ENCODE measurements around the gene YY1.

- TF ChIP-seq POLR2A (IDR thresholded peaks at IDR 0.05): no peak
- TF ChIP-seq CTCF (IDR thresholded peaks at IDR 0.05): no peak
Measured at GRCh38 chr14:100287202-100287997, 48.5 kb downstream of the YY1 start.

All from esophagus squamous epithelium (tissue), 4 donors.